Measurements from ENCODE around the gene VWA5B1. TPM values are rescaled to one million over a fixed set of nuclear protein-coding genes. Genes with fewer than 3 reads are reported as not detected.

VWA5B1 gene
- total RNA-seq, 4 donors from 2014 or later, result not detected

GRCh38 chr1:20280906-20281305, 9.8 kb upstream of the VWA5B1 start:
- DNase-seq, result no peak
- Histone ChIP-seq H3K36me3 (no peaks in the 10 kb centered on the region), H3K4me3 (no peak overlapping the region), H3K9me3 (no peaks in the 10 kb centered on the region), H3K27me3 (peaks cover 0 to 56% (median 0%) of the 10 kb centered on the region in 4 donors), H3K4me1 (no peaks in the 10 kb centered on the region), H3K27ac (no peak overlapping the region)
- no peak for TF ChIP-seq CTCF (IDR thresholded peaks at IDR 0.05)
- no peak for TF ChIP-seq POLR2A (IDR thresholded peaks at IDR 0.05)
- intact Hi-C loops (cut with DNase I), result no loop called here
- WGBS, 2 donors, result 82 to 91% methylated on average over 1 to 6 of the region's 6 CpGs

- TF ChIP-seq POLR2A (IDR thresholded peaks at IDR 0.05), result no peak
- TF ChIP-seq CTCF (IDR thresholded peaks at IDR 0.05), result no peak
- 48 to 52% methylated on average over 2 of the region's 2 CpGs for WGBS, 2 donors
- Histone ChIP-seq H3K9me3 (no peaks in the 10 kb centered on the region), H3K27ac (no peak overlapping the region), H3K4me1 (no peaks in the 10 kb centered on the region), H3K27me3 (peaks cover 0 to 60% (median 0%) of the 10 kb centered on the region in 4 donors), H3K4me3 (no peak overlapping the region), H3K36me3 (no peaks in the 10 kb centered on the region)
- intact Hi-C loops (cut with DNase I), result no loop called here
- no peak for DNase-seq
Observed at GRCh38 chr1:20281801-20282200, 8.9 kb upstream of the VWA5B1 start.

GRCh38 chr1:20282533-20282932, 8.1 kb upstream of the VWA5B1 start:
- TF ChIP-seq POLR2A (IDR thresholded peaks at IDR 0.05) (no peak), CTCF (IDR thresholded peaks at IDR 0.05) (no peak)
- H3K9me3 ChIP-seq, result no peaks in the 10 kb centered on the region
- H3K27ac ChIP-seq, result no peak overlapping the region
- H3K36me3 ChIP-seq, result no peaks in the 10 kb centered on the region
- H3K4me3 ChIP-seq, result no peak overlapping the region
- H3K4me1 ChIP-seq, result no peaks in the 10 kb centered on the region
- 15% methylated on average over 5 of the region's 5 CpGs; no CpG with 5 or more reads in 1 of the 2 donors for WGBS, 2 donors
- intact Hi-C loops (cut with DNase I), result no loop called here
- DNase-seq, result no peak
- H3K27me3 ChIP-seq, result peaks cover 0 to 62% (median 0%) of the 10 kb centered on the region in 4 donors

GRCh38 chr1:20284046-20284445, 6.6 kb upstream of the VWA5B1 start:
- Histone ChIP-seq H3K4me1 (no peaks in the 10 kb centered on the region), H3K36me3 (no peaks in the 10 kb centered on the region), H3K27me3 (peaks cover 0 to 75% (median 0%) of the 10 kb centered on the region in 4 donors), H3K4me3 (no peak overlapping the region), H3K27ac (no peak overlapping the region), H3K9me3 (no peaks in the 10 kb centered on the region)
- intact Hi-C loops (cut with DNase I), result no loop called here
- 0% methylated on average over 1 of the region's 2 CpGs; no CpG with 5 or more reads in 1 of the 2 donors for WGBS, 2 donors
- TF ChIP-seq CTCF (IDR thresholded peaks at IDR 0.05) (no peak), POLR2A (IDR thresholded peaks at IDR 0.05) (no peak)
- no peak for DNase-seq

GRCh38 chr1:20284625-20285024, 6.0 kb upstream of the VWA5B1 start:
- Histone ChIP-seq H3K27me3 (peaks cover 0 to 80% (median 0%) of the 10 kb centered on the region in 4 donors), H3K9me3 (no peaks in the 10 kb centered on the region), H3K4me3 (no peak overlapping the region), H3K36me3 (no peaks in the 10 kb centered on the region), H3K4me1 (no peaks in the 10 kb centered on the region), H3K27ac (no peak overlapping the region)
- TF ChIP-seq CTCF (IDR thresholded peaks at IDR 0.05) (no peak), POLR2A (IDR thresholded peaks at IDR 0.05) (no peak)
- 77 to 85% methylated on average over 3 of the region's 3 CpGs for WGBS, 2 donors
- intact Hi-C loops (cut with DNase I), result no loop called here
- no peak for DNase-seq
